GM21447 (cell line): ENCODE data around the gene INPP5A.

ENCODE experiments used
- ATAC-seq: cut with Tn5 transposase; IDR thresholded peaks from one replicate; pipeline ENCODE4 v1.9.1; 2021; ENCODE audit not compliant: unreplicated experiment

INPP5A gene

GRCh38 chr10:132714096-132714985 lies 176.8 kb downstream of the INPP5A start:
- no peak for ATAC-seq

- ATAC-seq, result no peak
Measured at GRCh38 chr10:132714986-132715775, 177.6 kb downstream of the INPP5A start.

- no peak for ATAC-seq
Measured at GRCh38 chr10:132715776-132716680, 178.4 kb downstream of the INPP5A start.

- ATAC-seq, result no peak
Measured at GRCh38 chr10:132716691-132717490, 179.3 kb downstream of the INPP5A start.

- no peak for ATAC-seq
Measured at GRCh38 chr10:132721725-132722124, 184.1 kb downstream of the INPP5A start.

GRCh38 chr10:132722394-132723329 lies 185.1 kb downstream of the INPP5A start:
- no peak for ATAC-seq

- no peak for ATAC-seq
Measured at GRCh38 chr10:132723330-132723970, 185.9 kb downstream of the INPP5A start.

DNA sequence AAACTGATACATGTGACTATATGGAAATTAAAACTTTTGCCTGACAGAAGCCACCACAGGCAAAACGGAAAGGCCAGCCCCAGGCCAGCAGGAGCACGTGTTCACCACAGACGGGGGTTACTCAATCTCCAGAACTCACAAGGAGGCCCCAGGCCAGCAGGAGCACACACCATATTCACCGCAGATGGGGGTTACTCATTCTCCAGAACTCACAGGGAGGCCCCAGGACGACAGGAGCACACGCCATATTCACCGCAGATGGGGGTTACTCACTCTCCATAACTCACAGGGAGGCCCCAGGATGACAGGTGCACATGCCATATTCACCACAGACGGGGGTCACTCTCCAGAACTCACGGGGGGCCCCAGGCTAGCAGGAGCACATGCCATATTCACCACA lies 186.9 kb downstream of the INPP5A start:
- ATAC-seq, result no peak

- no peak for ATAC-seq
Measured at GRCh38 chr10:132725202-132725601, 187.6 kb downstream of the INPP5A start.

GRCh38 chr10:132726194-132726593 lies 188.6 kb downstream of the INPP5A start:
- no peak for ATAC-seq

DNA sequence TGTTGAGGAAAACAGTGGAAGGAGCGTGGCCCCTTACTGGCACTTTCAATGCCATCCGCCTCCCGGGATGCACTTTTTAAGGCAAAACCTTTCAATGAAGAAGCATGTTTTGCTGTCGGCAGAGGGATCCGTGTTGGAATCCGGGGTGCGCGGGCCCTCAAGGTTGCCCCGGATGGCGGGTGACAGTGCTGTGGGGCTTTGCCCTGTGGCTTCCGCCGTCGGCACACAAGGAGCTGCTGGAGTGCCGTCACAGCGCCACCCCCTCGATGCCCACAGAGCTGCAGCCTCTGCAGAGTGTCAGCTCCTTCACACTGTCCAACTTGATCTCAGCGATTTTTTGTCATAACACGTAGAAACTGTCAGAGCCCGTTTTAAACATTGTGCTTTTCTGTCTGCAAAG lies 189.4 kb downstream of the INPP5A start:
- ATAC-seq, result no peak

GRCh38 chr10:132727411-132727810 lies 189.8 kb downstream of the INPP5A start:
- ATAC-seq, result no peak

GRCh38 chr10:132728321-132728720 lies 190.7 kb downstream of the INPP5A start:
- no peak for ATAC-seq

- no peak for ATAC-seq
Measured at GRCh38 chr10:132728741-132729140, 191.2 kb downstream of the INPP5A start.

DNA sequence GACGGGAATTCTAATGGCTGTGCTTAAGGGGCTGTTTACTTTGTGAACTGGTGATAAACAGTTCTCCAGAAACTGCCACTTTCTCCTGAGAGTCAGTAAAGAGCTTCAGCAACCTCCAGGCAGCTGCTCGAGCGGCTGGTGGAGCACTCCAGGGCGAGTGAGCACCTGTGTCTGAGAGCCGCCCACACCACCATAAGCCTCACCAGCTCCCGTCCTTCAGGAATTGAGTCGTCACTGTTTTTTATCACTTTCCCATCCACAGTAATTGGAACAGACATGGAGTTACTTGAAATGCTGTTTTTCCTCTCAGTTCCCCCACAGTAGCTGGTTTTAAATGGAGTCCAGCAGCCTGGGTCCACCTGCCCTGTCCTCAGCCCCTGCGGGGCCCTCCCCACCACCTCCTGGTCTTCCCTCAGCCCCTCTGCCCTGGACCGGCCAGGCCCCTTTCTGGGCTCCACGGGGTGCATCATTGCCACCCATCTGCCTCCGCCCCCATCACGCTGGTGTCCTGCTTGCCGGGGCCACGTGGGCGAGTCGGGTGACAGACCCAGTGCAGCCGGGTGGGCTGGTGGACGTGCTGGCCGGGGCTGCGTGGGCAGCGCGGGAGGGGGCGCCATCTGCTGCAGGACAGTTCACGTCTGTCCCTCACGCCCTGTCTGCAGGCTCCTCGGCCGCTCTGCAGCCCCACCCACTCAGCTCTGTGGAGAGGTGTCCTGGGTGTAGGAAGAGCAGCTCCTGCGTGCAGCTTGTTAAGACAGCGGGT lies 192.4 kb downstream of the INPP5A start:
- ATAC-seq, result no peak

DNA sequence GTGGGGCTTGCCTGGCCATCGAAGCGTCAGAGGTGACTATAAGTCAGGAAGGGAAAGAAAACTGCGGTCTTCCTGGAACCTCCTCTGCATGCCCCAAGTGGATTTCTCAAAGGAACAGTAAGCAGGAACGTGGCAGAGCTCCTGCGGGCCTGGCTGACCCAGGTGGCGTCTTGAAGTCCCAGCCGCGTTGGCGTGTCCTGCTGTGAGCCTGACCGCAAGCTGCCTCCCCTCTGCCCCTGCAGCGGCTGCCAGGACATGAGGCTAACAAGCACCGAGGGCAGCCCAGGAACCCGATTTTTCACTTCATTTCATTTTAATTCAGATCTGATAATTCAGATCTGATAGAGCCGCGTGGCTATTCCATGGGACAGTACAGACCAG lies 193.0 kb downstream of the INPP5A start:
- no peak for ATAC-seq

DNA sequence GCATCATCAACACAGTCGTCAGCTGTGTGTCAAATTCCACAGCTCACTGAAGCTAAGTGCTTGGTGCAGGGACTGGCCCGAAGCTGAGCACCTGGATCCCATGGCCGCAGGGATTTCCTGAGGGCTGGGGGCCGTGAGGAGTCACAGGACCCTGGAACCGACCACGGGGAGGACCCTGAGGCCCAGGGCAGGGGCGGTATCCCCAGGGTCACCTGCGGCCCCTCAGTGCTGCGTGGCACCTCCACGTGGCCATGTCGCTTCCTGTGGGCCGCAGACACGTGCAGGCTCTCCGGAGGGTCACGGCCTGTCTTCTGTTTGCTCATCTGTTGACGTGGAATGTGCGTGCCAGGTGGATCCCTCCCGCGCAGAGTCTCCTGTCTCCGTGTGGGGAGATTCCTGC lies 194.9 kb downstream of the INPP5A start:
- no peak for ATAC-seq

DNA sequence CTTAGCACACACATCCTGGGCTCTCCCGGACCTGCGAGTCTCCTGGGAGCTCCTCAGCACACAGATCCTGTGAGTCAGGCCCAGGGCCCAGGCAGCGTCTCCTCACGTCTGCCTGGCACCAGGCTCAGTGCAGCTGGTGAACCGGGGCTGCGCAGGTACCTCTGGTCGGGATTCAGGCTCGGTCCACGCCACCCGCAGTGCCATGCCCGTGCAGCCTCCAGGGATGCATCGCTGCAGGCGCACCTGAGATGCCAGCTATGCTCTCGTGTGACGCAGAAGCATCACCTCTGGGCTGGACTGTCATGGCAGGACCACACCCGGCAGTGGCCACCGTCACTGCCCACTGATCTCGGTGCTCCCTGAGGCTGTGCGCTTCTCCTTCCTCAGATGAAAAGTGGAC lies 196.3 kb downstream of the INPP5A start:
- no peak for ATAC-seq
